Kidney (tissue), 14 donors: ENCODE data around the gene CDK14. TPM values are rescaled to one million over a fixed set of nuclear protein-coding genes. Genes with fewer than 3 reads are reported as not detected.

ENCODE experiments used
- DNase-seq, 5 donors: peaks; one replicate each; pipeline ENCODE4 v3.0.0-alpha.2; 2013 to 2020
- FAIRE-seq: peaks from 2 replicates; lab custom pipeline; 2012; peaks lifted over from hg19 to GRCh38; lab: Jason Lieb, UNC
- H3K27ac ChIP-seq, 2 donors: one replicate each; pipeline ENCODE4 v1.7.0; 2013; ENCODE audit warnings: low read depth in 2 of 2, low read length in 2 of 2, inconsistent platforms in 1 of 2
- H3K27me3 ChIP-seq: one replicate; pipeline ENCODE4 v1.7.1; 2013; ENCODE audit warnings: low read length, inconsistent platforms; ENCODE audit not compliant: control insufficient read depth, insufficient read depth
- H3K36me3 ChIP-seq, 3 donors: one replicate each; pipeline versions ENCODE4 v1.7.0 to v1.7.1; 2013; ENCODE audit warnings: low read length in 3 of 3, control low read depth in 1 of 3, inconsistent platforms in 1 of 3; ENCODE audit not compliant: insufficient read depth in 3 of 3, control insufficient read depth in 2 of 3
- H3K4me1 ChIP-seq, 3 donors: one replicate each; pipeline versions ENCODE4 v1.7.0 to v1.7.1; 2013; ENCODE audit warnings: low read length in 3 of 3, inconsistent platforms in 1 of 3, low read depth in 1 of 3; ENCODE audit not compliant: control insufficient read depth in 2 of 3, insufficient read depth in 2 of 3
- H3K4me3 ChIP-seq, 3 donors: one replicate each; pipeline versions ENCODE4 v1.7.0 to v1.8.1; 2013; ENCODE audit warnings: low read length in 3 of 3, control low read depth in 1 of 3, inconsistent platforms in 1 of 3
- H3K9ac ChIP-seq, 3 donors: one replicate each; pipeline versions ENCODE4 v1.7.0 to v1.7.1; 2013; ENCODE audit warnings: low read length in 3 of 3, control low read depth in 1 of 3, inconsistent platforms in 1 of 3
- H3K9me3 ChIP-seq, 3 donors: one replicate each; pipeline versions ENCODE4 v1.7.0 to v1.7.1; 2013; ENCODE audit warnings: low read length in 3 of 3, control low read depth in 1 of 3, inconsistent platforms in 1 of 3; ENCODE audit not compliant: control insufficient read depth in 2 of 3, insufficient read depth in 1 of 3
- intact Hi-C: fragments of 100-400 bp; cut with DNase I; formaldehyde crosslinking; loops from one replicate; pipeline ENCODE4 v1.11.1; 2022
- polyA plus RNA-seq: library from polyadenylated mRNA; stranded (reverse); fragments of 350-450 nt; fragmentation: Illumina TruSeq; extraction: RNeasy Lipid Tissue Mini Kit (QIAGEN cat#74804); gene quantifications from one replicate; pipeline ENCODE4 v1.2.3, GENCODE V29; 2014; ENCODE audit warnings: low read depth, low replicate concordance; ENCODE audit not compliant: insufficient read depth
- total RNA-seq: library from RNA; stranded (reverse); fragmentation: NEBNext Ultra II Directional; extraction: Animal tissue kit (Norgen Biotek cat#: 25700); gene quantifications from one replicate; pipeline ENCODE4 v1.2.1, GENCODE V29; 2021
- TF ChIP-seq, protein P1 (sequence below): IDR thresholded peaks from 3 replicates; pipeline ENCODE4 v1.5.1; 2012; ENCODE audit warnings: mild to moderate bottlenecking, moderate library complexity, borderline replicate concordance; ENCODE audit not compliant: insufficient read depth; ENCODE audit errors: extremely low read depth
- donor health status: control.
- donor health status: control.
- donor health status: control.
- donor health status: control.
- donor health status: control.
- donor health status: DM: yes; HTN: yes; CAD: no.
- donor health status: Normal renal cell carcinoma (clear cell type).

CDK14 gene
- total and polyA plus RNA-seq, 2 donors from 2014 or later = 11.9 to 33.9 TPM

DNA sequence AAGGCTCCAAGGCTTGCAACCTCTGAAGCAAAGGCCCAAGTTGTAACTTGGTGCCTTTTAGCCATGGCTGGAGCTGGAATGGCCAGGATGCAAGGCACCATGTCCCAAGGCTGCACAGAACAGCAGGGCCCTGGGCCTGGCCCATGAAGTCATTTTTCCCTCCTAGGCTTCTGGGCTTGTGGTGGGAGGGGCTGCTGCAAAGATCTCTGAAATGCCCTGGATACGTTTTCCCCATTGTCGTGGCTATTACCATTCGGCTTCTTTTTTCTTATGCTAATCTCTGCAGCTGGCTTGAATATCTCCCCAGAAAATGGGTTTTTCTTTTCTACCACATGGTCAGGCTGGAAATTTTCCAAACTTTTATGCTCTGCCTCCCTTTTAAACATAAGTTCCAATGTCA is 234.2 kb downstream of the CDK14 start:
- TF ChIP-seq, protein P1, sequence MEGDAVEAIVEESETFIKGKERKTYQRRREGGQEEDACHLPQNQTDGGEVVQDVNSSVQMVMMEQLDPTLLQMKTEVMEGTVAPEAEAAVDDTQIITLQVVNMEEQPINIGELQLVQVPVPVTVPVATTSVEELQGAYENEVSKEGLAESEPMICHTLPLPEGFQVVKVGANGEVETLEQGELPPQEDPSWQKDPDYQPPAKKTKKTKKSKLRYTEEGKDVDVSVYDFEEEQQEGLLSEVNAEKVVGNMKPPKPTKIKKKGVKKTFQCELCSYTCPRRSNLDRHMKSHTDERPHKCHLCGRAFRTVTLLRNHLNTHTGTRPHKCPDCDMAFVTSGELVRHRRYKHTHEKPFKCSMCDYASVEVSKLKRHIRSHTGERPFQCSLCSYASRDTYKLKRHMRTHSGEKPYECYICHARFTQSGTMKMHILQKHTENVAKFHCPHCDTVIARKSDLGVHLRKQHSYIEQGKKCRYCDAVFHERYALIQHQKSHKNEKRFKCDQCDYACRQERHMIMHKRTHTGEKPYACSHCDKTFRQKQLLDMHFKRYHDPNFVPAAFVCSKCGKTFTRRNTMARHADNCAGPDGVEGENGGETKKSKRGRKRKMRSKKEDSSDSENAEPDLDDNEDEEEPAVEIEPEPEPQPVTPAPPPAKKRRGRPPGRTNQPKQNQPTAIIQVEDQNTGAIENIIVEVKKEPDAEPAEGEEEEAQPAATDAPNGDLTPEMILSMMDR = no peak
- intact Hi-C loops = no loop called here

GRCh38 chr7:90832726-90833125 is 236.6 kb downstream of the CDK14 start:
- intact Hi-C loops = no loop called here
- TF ChIP-seq, protein P1 = no peak

More for the DNA sequence above, 234.2 kb downstream of the CDK14 start:
- Histone ChIP-seq H3K4me1 (no peaks in the 10 kb centered on the region), H3K27ac (no peak overlapping the region), H3K36me3 (no peaks in the 10 kb centered on the region), H3K9ac (no peak overlapping the region), H3K9me3 (peaks cover 0 to 9% (median 0%) of the 10 kb centered on the region in 3 donors), H3K4me3 (no peak overlapping the region), H3K27me3 (no peaks in the 10 kb centered on the region)
- DNase-seq (no peak), FAIRE-seq (no peak)

DNA sequence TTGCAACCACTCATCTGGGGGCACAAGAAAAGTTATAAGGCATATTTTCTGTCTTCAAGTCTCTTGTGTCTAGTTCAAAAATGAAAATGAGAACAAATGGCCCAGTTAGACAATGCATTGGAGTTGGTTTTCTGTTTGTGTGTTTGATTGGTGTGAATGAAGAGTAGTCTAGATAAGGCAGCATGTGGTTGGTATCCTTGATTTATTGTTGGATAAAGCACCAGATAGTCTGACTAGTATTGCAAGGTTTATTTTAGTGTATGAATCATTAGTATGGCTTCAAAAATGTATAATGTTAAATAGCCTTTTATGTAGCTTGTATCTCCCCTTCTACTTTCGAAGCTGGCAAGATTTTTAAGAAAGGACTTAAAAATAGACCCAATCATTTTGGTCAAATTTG is 237.3 kb downstream of the CDK14 start:
- FAIRE-seq (no peak), DNase-seq (no peak)
- intact Hi-C loops = no loop called here
- Histone ChIP-seq H3K4me1 (no peaks in the 10 kb centered on the region), H3K9ac (no peak overlapping the region), H3K27me3 (no peaks in the 10 kb centered on the region), H3K4me3 (no peak overlapping the region), H3K27ac (no peak overlapping the region), H3K9me3 (peaks cover 0 to 11% (median 0%) of the 10 kb centered on the region in 3 donors), H3K36me3 (no peaks in the 10 kb centered on the region)
- TF ChIP-seq, protein P1 = no peak

More at GRCh38 chr7:90832726-90833125, 236.6 kb downstream of the CDK14 start:
- DNase-seq (no peak), FAIRE-seq (no peak)
- Histone ChIP-seq H3K27me3 (no peaks in the 10 kb centered on the region), H3K27ac (no peak overlapping the region), H3K4me1 (no peaks in the 10 kb centered on the region), H3K4me3 (no peak overlapping the region), H3K9me3 (peaks cover 0 to 9% (median 0%) of the 10 kb centered on the region in 3 donors), H3K9ac (no peak overlapping the region), H3K36me3 (no peaks in the 10 kb centered on the region)

DNA sequence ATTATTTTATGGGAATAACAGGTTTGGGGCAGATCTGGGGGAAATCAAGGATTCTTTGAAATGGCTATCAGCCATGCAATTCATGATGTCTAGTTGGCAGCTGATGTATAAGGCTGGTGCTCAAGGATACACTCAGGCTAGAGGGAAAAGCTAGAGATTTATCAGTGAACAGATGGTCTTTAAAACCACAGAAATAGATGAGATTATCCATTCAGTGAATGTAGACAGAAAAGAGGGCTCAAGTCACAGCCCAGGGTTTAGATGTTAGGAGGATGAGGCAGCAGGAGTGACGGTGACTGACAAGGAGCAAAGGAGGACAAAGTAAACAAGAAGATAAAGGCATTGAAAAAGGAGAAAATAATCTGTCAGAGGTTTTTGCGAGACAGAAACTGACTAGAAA is 238.7 kb downstream of the CDK14 start:
- Histone ChIP-seq H3K9ac (no peak overlapping the region), H3K4me1 (no peaks in the 10 kb centered on the region), H3K9me3 (peaks cover 0 to 12% (median 0%) of the 10 kb centered on the region in 3 donors), H3K27ac (no peak overlapping the region), H3K4me3 (no peak overlapping the region), H3K36me3 (no peaks in the 10 kb centered on the region), H3K27me3 (no peaks in the 10 kb centered on the region)
- no peak for DNase-seq
- TF ChIP-seq, protein P1 = no peak
- intact Hi-C loops = no loop called here
- FAIRE-seq = no peak
